Activated T-cell treated with anti-CD3 and anti-CD28 coated beads for 4 hours (primary cell): ENCODE data around the gene SMPD3.

Experiments used
- DNase-seq: peaks from one replicate; pipeline ENCODE4 v3.0.0-alpha.2; 2020

SMPD3 gene

DNA sequence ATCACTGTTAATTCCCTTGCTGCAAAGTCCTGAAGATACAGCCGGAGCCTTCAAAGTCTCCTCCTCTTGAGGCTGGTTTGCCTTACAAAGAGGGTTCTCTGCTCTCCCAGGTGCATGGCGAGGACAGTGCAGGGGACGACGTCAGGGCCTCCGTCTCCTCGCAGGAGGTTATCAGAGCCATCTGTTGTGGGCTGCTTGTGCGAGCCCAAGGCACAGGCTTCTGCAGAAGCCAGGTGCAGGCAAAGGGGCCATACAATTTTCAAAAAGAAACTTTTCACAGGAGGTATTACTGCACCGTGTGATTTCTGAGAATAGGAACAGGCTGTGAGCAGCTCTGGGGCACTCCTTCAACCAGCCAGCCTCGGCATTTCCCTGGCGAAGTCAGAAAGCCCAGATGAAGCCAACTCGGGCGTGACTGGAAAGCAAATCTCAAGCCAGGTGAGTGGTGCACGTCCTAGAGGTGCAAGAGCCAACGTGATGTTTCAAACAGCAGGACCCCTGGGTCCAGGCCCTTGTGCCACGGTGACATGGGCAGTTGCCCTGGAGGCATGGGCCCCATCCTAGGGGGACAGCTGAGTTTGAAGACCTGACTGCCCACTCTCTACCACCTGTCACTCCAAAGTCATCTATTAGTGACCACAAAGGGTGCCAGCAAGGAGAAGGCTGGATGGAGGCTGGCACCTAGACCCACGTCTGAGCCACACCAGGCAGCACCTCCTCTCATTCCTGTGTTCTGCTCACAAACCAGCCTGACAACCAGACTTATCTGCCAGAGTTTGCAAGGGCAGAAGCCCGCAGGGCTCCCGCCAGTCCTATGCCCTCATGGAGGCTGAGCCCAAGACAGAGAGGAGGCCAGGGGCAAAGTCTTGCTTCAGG lies 68.6 kb downstream of the SMPD3 start:
- no peak for DNase-seq

DNA sequence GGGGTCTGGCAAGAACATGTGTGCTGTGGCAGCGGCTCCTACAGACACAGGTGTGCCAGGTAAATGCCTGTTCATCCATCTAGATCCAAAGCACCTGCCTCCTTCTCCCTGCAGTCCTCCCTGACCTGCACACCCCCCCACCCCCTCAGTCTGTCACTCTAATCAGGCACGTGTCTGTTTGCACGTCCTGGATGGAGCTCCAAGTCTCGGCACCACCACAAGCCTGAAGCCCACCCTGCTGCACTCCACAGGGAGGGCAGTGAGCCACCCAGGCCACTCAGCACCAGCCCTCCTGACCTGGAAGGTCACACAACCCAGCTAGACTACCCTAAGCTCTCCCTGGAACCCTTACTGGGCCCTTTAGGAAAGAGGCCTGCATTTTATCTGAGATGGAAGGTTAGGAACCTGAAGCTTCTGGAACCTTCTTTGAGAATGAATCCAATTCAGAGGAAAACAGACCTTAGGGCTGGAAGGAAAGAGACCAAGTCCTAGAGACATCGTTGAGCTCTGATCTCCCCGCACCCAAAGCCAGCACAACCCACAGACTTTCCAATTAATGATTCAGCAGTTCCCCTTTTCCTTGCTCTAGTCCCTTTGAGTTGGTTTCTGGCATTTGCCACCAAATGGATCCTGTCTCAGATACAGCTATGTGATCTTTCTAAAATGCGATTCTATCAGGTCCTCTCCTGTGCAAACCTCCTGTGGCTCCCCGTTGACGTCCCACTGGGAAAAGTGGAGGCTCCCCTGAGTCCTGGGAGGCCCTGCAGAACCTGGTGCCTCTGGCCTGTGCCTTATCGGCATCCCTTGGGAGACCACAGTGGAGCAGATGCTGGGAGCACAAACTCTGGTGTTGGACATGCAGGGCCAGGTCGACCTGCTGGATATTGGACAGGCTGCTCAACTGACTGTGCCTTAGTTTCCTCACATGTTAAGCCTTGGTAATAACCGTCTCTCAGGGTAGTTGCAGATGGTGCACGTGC lies 69.6 kb downstream of the SMPD3 start:
- no peak for DNase-seq

DNA sequence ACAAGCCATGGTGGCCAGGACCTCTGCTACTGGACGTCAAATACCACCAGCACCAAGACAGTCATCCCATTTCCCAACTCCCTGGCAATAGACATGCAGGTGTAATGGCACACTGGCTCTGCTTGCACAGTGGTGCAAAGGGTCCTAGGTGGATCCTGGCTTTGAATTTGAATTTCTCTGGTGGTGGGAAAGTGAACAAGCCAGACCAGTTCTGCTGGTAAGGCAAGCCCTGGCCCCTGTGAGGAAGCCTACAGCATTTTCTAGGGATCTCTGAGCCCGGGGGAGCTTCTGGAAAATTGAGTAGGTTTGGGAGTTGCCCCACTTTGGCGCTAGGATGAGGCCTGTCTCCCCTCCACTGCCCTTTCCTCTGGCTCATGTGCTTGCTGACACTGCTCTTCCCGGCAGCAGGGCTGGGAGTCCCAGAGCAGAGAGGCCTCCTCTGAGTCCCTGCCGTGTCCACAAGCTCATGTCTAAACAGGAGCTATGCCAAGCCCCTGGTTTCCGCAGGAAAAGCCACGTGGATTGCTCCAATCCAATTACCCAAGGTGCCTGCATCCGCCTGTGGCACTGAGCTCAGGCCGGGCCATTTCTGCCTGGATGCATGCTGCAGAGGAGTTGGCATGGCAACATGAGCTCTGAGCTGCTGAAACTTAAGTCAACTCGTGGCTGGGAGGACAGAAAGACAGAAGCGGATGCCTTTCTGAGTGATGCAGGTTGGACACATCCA lies 70.5 kb downstream of the SMPD3 start:
- DNase-seq, result no peak

DNA sequence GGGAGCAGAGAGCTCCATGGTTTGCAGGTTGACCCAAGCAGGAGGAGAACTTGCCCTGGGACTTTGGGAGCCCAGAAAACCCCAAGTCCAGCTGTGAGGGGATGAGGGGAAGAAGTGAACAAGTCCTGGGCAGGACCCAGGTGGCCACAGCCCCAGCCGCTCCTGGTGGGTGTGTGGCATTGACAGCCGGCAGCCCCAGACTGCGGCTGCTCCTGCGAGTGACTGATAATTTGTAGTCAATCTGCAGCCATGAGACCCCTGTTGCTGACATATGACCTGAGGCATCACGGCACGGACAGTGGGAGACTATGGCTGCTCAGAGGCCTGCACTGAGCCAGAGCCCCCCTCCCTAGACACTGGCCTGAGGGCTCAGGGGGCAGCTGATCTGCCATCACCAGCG lies 71.1 kb downstream of the SMPD3 start:
- DNase-seq, result no peak

DNA sequence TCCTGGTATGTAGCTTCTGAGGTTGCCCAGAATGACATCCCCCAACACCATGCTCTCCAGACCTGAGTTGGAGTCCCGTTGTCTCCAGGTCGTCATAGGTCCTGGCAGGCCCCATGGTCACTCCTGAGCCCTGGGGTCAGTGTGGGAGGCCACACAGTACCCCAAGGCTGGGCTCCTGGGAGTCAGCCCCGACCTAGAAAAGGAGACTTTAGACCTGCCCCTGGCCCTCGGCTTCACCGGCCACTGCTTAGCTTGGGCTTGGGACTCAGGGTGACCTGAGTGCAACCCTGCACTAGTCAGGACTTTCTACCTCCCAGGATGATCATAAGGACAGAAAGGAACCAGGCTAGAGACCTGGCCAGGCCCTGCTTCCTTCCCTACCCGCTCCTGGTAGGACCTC lies 71.7 kb downstream of the SMPD3 start:
- DNase-seq, result no peak

DNA sequence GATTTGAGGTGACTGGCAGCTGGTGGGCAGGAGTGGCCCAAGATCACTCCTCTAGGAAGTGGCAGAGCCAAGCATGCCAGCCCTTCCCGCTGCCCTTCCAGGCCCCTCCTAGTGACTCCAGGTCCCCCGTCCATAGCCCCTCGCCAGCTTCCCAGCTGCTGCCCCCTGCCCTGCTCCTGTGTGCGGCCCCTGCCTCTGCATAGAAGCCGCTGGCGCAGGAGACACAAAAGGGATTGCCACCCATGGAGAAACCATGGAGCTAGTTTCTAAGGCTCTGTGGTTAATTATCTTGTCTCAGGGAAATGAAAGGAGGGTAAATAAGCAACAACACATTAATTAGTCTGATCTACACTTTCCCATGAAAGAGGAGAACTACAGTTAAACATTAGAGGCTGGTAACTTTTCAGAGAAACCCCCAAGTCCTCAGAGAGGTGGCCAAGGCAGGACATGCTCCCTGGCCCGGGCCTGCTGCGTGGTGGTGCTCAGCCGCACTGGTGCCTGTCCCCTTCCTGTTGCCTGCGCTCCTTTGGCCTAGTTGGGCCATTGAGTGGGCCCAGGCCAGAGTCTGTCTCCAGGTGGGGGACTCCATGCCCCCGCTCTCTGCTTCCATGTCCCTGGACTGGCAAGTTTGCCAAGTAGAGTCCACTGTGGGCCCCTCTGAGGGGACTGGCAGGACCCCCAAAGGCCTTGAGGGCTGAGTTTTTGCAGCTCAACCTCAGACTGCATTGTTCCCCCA lies 72.3 kb downstream of the SMPD3 start:
- DNase-seq, result no peak

DNA sequence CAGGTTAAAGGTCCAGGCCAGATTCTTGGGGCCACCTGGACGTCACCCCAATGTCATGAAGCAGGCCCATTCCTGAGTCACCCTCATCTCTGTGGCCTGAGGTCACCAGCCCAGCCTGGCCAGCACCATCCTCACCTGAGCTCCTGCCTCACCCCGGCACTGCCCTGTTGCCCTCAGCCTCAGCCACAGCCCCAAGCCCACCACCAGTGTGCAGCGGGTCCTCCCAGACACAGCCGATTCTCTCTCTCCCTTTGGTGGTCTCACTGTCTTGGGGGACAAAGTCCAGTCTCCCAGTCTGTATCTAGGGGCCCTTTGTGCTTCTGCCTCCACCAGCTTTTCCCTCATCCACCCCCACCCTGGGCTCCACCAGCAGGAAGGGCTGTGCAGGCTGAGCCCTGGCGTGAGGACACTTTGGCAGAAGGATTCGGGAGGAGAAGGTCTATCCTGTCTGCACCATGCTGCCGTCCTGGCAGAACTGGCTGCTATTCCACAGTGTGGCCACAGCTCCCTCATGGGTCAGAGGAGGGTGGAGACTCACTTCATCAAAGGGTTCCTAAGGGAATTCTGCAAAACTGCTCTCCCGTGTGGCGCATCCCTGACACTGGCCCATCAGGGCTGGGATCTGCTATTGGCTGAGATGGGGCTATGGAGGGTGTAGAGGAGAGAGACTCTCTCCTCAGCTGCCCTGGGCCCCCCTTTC lies 73.2 kb downstream of the SMPD3 start:
- no peak for DNase-seq

DNA sequence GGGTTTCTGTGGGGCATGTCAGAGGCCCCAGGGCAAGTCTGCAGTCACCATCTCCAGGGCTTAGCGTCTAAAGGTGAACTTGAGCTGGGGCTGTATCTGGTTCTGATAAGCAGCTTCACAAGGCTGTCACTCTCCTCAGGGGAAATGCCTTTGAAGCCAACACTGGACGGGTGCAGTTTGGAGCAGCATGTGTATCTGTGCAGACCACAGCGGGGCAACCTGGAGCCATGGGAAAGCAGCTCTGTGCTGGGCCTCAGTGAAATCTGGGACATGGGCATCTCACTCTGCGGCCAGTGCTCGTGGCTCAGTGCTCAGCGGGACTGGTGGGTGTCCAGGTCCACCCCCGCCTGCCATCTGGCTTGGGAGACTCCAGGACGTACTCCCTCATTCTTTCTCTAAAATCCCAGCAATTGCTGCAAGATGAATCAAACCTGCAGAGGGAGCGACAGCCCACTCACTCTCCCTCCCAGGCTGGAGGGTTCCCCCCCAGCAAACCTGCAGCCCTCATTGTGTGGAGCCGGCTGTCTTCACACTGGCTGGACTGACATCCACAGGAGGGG lies 74.0 kb downstream of the SMPD3 start:
- DNase-seq, result no peak

DNA sequence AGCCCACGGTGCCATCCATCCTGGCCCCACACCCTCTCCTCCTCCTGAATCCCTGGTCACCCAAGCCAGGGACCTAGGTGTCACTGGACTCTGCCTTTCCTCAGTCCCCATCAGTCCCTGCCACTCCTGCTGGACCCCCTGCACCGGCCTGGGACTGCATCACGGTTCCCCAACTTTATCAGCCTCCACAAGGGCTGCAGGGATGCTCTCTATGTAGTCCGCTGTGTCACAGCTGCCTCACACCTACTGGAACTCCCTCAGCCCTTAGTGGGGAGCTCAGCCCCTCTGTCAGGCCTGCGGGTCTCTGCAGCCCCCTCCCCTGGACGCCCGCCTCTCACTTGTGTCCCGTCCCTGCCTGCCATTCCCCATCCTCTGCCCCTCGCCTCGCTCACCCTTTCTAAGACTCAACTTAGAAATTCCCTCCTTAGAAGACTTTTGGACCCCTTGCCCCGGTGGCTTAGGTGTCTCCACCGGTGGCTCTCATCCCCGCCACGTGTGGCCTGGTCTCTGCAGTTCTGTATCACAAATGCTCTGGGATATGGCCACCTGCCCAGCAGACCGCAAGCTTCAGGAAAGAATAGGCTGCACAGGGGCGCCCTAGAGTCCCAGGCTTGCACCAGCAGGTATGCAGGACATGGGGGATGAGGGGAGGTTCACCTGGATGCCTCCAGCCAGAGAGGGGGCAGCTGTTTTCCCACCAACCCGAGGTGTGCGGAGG lies 74.6 kb downstream of the SMPD3 start:
- no peak for DNase-seq

DNA sequence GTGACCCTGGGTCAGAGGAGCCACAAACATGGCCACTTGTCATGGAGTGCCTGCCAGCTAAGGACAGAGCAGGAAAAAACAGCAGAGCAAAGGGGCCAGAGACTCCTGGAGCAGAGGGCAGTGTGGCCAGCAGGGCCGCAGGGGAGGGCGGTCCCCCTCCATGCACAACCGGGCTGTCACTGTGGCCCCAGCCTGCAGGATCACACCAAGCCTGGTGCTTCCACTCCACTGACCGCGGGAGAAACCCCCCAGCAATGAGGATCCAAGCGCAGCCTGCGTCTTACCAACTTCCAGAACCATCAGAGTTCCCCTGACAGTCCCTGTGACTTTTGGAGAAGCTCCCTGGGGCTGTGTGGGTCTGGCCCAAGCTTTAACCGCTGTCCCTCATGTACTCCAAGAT lies 75.5 kb downstream of the SMPD3 start:
- DNase-seq, result no peak

DNA sequence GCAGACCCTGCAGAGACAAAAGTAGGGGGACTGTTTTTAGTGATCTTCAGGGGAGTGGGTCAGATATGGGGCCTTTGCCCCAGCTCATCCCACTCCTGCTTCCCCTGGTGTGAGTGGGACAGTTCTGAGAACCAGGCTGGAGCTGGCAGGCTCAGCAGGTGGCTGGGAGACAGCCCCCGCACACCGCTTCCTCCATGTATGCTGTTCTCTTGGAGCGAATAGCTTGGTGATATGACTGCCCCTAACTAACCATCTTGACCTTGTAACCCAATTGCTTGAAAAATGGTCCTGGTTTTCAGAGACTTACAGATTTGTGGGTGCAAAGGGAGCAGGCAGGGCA lies 76.0 kb downstream of the SMPD3 start:
- no peak for DNase-seq

DNA sequence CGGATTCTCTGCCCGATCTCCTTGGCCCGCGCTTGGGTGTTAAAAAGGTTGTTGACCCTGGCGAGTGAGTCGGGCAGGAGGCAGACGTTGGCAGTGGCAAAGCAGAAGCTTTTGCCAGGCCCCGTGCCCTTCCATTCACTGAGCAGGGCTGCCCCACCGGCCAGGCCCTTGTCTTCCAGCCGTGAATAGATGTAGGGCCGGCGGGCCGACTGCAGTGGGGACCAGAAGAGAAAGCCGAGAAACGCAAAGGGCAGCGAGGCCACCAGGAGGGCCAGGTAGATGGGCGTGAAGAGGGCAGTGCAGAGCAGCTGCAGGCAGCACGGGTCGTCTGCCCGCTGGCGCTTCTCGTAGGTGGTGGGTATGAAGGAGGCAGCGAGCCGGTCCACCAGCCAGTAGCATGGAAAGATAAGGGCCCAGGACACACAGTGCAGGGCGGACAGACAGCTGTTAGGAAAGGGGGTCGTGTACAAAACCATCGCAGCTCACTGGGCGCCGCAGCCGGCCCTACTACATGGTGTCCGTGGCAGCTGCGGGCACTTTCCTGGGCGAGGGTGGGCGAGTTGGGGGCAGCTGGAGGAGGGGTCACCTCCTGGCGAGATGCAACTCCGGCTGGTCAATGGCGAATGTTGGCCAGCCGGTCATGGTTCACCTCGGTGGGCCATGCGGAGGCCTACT lies 76.5 kb downstream of the SMPD3 start:
- DNase-seq, result no peak

DNA sequence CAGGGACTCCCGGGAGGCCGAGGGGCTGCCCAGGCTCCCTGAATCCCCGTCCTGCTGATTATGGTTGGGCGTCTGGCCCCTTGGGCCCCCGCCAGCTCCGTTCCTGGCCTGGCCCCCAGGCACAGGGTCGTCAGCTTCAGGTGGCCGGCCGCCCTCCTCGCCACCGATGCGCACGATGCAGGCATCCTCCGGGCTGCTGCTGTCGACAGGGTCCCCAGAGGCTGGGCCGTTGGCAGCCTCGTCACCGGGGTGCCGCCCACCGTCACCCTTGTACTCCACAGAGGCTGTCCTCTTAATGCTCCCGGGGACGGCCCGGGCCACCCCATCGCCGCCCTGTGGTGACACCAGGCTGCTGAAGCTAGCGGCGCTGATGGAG lies 77.0 kb downstream of the SMPD3 start:
- no peak for DNase-seq

DNA sequence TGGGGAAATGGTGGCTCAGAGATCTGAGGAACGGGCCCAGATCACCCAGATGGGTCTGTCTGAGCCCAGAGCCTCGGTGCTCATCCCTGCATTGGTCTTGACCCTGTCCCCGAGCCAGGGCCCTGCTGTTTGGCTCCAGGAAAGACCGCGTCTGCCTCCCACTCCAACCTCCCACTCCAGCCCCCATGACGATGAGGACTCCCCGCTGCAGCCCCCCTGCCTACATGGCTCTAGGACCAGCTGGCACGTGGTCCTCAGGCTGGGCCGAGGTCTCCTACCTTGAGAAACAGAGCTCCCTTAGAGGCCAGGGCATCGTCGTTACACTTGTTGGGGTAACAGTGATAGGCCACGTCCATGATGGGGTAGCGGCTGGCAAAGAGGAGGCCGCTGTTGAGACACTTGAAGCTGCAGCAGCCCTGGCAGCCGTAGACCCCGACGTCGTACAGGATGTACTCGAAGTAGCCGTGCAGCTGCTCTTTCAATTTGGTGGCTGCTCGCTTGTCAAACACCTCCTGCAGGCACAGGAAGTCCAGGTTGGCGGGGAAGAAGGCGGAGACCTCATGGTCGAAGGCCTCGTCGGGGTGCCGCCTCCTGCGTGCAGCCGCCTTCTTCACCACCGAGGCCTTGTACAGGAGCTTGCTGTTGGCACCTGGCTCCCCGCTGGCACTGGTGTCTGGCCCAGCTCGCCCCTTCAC lies 77.6 kb downstream of the SMPD3 start:
- peak; percentile 14 for DNase-seq

DNA sequence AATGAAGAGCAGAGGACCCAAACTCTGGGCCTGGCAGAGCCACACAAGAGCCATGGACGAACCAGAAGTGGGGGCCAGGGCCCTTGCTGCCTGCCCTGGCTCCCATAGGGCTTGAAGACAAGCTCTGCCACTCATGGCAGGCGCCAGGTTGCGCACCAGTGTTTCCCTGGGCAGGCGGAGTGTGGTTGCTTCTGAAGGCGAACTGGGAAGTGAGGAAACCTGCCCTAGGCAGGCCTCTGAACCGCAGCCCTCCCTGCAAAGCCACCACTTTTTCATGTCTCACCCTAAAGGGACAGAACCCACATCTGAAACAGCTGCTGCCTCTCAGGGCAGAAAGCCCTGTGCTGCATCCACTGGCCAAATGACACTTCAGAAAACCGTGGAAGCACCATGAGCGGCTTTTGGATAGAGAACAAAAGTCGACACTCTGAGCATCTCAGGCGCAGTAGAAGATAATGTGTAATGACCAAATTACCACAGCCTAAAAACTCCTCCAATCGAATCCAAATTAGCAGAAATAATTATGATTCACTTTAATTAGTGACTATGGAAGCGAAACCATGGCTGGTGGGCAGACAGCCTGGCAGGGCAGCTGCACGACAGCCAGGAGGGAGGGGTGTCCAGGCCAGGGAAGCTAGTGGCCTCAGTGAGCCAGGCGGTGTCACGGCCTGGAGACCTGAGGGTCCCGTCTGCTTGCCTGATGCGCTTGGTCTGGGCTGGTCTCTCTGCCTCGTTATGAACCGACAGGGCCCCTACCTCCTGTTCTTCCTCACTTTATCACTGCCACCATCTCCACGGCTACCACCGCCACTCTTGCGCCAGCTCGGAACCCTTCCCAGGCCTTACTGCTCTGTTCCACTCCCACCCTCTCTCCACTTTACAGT lies 78.4 kb downstream of the SMPD3 start:
- no peak for DNase-seq

DNA sequence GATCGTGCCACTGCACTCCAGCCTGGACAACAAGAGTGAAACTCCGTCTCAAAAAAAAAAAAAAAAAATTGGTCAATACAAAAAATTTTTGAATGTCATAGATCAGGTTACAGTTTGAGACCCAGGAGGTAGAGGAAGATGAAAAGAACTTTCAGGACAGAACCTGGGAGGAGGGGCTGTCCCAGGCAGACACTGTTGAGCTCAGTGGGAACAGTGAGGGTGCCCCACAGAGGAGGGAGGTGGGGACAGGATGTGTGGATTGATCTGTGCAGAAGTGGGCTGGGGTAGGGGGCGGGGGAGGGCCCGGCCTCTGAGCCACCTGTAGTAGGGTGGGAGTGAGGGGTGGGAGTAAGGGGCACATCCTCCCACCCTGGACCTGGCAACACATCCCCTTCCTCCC lies 79.1 kb downstream of the SMPD3 start:
- DNase-seq, result no peak

DNA sequence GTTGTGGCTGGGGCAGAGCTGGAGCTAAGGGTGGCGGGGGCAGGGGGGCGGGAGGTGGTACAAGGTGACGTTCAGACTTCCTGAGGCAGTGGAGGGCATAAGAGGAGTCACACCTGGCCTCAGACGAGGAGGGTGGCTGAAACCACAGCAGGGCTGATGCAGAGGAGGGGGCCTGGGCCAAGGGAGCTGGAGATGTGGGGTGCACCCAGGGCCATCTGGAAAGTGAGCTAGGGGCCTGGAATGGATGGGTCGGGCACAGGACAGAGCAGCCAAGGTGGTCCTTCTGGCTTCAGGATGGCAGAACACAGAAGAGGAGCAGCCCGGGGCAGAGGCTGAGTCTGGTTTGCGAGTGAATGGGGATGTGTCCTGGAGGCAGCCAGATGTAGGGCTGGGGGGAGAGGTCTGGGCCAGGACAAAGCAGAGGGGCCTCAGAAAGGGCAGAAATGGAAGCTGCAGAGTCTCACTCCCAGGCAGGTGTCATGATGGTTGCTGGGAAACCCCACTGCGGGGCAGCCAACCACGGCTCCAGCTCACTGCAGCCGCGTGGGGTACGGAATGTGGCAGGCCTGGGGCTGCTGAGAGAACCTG lies 79.9 kb downstream of the SMPD3 start:
- DNase-seq, result no peak

DNA sequence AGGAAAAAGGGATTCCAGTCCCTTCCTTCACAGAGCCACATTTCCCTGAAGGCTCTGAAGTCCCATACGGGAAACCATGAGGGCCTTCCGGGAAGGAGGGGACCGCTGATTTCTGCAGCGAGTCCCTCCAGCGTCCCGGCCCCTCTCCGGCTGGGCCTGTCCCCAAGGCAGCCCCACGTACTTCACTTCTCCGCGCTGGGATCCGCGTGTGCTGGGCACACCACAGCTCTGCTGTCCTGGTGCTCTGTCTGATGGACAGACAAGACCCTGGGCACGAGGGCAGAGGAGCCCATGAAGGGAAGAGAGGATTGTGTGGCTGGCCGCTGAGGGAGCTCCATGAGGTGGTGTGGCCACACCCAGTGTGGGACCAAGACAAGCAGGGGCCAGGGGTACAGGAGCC lies 80.4 kb downstream of the SMPD3 start:
- no peak for DNase-seq
